Measurements from ENCODE around the gene FAF2.

Gene FAF2

DNA sequence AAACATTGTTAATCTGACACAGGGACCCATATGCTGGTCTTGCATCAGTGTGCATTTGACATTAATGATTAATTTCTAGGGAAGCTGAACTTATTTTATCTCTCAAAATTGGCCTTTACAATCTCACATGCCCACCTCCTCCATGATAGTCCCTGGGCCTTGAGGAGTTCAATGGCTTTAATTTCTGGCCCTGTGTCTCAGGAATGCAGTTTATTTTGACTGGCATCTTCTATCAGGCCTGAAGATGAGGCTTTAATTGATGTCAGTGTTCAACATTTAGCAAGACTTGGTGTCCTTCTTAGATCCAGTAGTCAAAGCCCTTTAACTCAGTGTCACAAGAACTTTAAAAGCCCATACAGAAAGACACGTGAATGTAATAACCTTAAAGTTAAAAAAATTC, 21.3 kb upstream of the FAF2 start:
- no peak overlapping the region for H4K91ac ChIP-seq (ENCODE audit: low read depth, low read length)

DNA sequence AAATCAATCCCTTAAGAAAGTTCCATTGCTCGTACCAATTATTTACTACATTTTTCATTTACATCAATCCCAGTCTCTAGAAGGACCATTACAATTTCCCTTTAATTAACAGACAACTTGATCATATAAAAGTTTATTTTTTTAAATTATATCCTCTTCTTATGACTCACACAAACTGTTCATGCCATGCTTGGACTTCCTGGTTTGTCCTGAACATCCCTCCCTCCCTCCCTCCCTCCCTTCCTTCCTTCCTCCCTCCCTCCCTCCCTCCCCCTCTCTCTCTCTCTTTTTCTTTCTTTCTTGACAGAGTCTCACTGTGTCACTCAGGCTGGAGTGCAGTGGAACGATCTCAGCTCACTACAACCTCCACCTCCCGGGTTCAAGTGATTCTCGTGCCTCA, 20.2 kb upstream of the FAF2 start:
- H3K27me3 ChIP-seq (ENCODE audit: insufficient read depth, low read length): no peaks in the 10 kb centered on the region
- no peak overlapping the region for H2AK5ac ChIP-seq (ENCODE audit: low read length)
- H3K4me2 ChIP-seq (ENCODE audit: low read length): no peak overlapping the region
- no peaks in the 10 kb centered on the region for H3K79me1 ChIP-seq (ENCODE audit: low read length)
- H3K14ac ChIP-seq (ENCODE audit: low read length): no peak overlapping the region
- no peak overlapping the region for H2BK120ac ChIP-seq (ENCODE audit: insufficient read depth, low read length, poor library complexity)
- DNase-seq: no peak
- no peak overlapping the region for H3K9ac ChIP-seq (ENCODE audit: low read length)
- no peak overlapping the region for H2AFZ ChIP-seq (ENCODE audit: insufficient read depth, low read length, poor library complexity)
- H4K8ac ChIP-seq (ENCODE audit: low read depth, low read length): no peak overlapping the region
- no peak overlapping the region for H3K18ac ChIP-seq (ENCODE audit: low read length)
- H3K4ac ChIP-seq (ENCODE audit: low read depth, low read length): no peak overlapping the region
- H4K12ac ChIP-seq (ENCODE audit: low read depth, low read length): no peak overlapping the region
- H3K79me2 ChIP-seq (ENCODE audit: control insufficient read depth, insufficient read depth, low read length, poor library complexity): no peaks in the 10 kb centered on the region
- H3K23ac ChIP-seq (ENCODE audit: low read length): no peak overlapping the region
- H2BK12ac ChIP-seq (ENCODE audit: low read length): no peak overlapping the region
- no peak overlapping the region for H4K91ac ChIP-seq (ENCODE audit: low read depth, low read length)
- no peak overlapping the region for H2BK5ac ChIP-seq (ENCODE audit: low read depth, low read length, poor library complexity)
- no peaks in the 10 kb centered on the region for H3K36me3 ChIP-seq (ENCODE audit: control insufficient read depth in 1 of 2, insufficient read depth in 2 of 2, low read length in 2 of 2)
- no CpG with 5 or more reads among the region's 4 CpGs for WGBS (ENCODE audit: extremely low coverage, insufficient coverage, insufficient read length)
- no peak overlapping the region for H3K27ac ChIP-seq (ENCODE audit: low read depth, low read length)
- peaks cover 2% of the 10 kb centered on the region for H3K9me3 ChIP-seq (ENCODE audit: insufficient read depth, low read depth, low read length)
- H3K4me1 ChIP-seq (ENCODE audit: control insufficient read depth in 1 of 2, insufficient read depth in 2 of 2, low read length in 2 of 2): no peaks in the 10 kb centered on the region
- no peak overlapping the region for H3K4me3 ChIP-seq (ENCODE audit: low read depth, low read length)

More for the DNA sequence above, 21.3 kb upstream of the FAF2 start:
- H3K18ac ChIP-seq (ENCODE audit: low read length): no peak overlapping the region
- no peaks in the 10 kb centered on the region for H3K27me3 ChIP-seq (ENCODE audit: insufficient read depth, low read length)
- no peak overlapping the region for H4K12ac ChIP-seq (ENCODE audit: low read depth, low read length)
- no peak overlapping the region for H2BK5ac ChIP-seq (ENCODE audit: low read depth, low read length, poor library complexity)
- no peak overlapping the region for H3K9ac ChIP-seq (ENCODE audit: low read length)
- DNase-seq: no peak
- no peak overlapping the region for H2BK12ac ChIP-seq (ENCODE audit: low read length)
- no peak overlapping the region for H3K4me3 ChIP-seq (ENCODE audit: low read depth, low read length)
- no peak overlapping the region for H3K4me2 ChIP-seq (ENCODE audit: low read length)
- H3K4me1 ChIP-seq (ENCODE audit: control insufficient read depth in 1 of 2, insufficient read depth in 2 of 2, low read length in 2 of 2): no peaks in the 10 kb centered on the region
- H3K23ac ChIP-seq (ENCODE audit: low read length): no peak overlapping the region
- H2AFZ ChIP-seq (ENCODE audit: insufficient read depth, low read length, poor library complexity): no peak overlapping the region
- H3K79me1 ChIP-seq (ENCODE audit: low read length): no peaks in the 10 kb centered on the region
- no peak overlapping the region for H2AK5ac ChIP-seq (ENCODE audit: low read length)
- H3K9me3 ChIP-seq (ENCODE audit: insufficient read depth, low read depth, low read length): no peaks in the 10 kb centered on the region
- H3K79me2 ChIP-seq (ENCODE audit: control insufficient read depth, insufficient read depth, low read length, poor library complexity): no peaks in the 10 kb centered on the region
- no peaks in the 10 kb centered on the region for H3K36me3 ChIP-seq (ENCODE audit: control insufficient read depth in 1 of 2, insufficient read depth in 2 of 2, low read length in 2 of 2)
- no peak overlapping the region for H3K4ac ChIP-seq (ENCODE audit: low read depth, low read length)
- H2BK120ac ChIP-seq (ENCODE audit: insufficient read depth, low read length, poor library complexity): no peak overlapping the region
- no peak overlapping the region for H3K14ac ChIP-seq (ENCODE audit: low read length)
- WGBS (ENCODE audit: extremely low coverage, insufficient coverage, insufficient read length): no CpG with 5 or more reads among the region's 1 CpG
- H4K8ac ChIP-seq (ENCODE audit: low read depth, low read length): no peak overlapping the region
- H3K27ac ChIP-seq (ENCODE audit: low read depth, low read length): no peak overlapping the region

GRCh38 chr5:176429972-176430371, 18.2 kb upstream of the FAF2 start:
- Histone ChIP-seq H2BK120ac (ENCODE audit: insufficient read depth, low read length, poor library complexity) (no peak overlapping the region), H3K79me2 (ENCODE audit: control insufficient read depth, insufficient read depth, low read length, poor library complexity) (no peaks in the 10 kb centered on the region), H3K4ac (ENCODE audit: low read depth, low read length) (no peak overlapping the region), H2BK5ac (ENCODE audit: low read depth, low read length, poor library complexity) (no peak overlapping the region), H3K27me3 (ENCODE audit: insufficient read depth, low read length) (no peaks in the 10 kb centered on the region), H2AK5ac (ENCODE audit: low read length) (no peak overlapping the region), H3K23ac (ENCODE audit: low read length) (no peak overlapping the region), H3K4me2 (ENCODE audit: low read length) (no peak overlapping the region), H3K18ac (ENCODE audit: low read length) (no peak overlapping the region), H4K91ac (ENCODE audit: low read depth, low read length) (no peak overlapping the region), H3K9me3 (ENCODE audit: insufficient read depth, low read depth, low read length) (peaks cover 2% of the 10 kb centered on the region), H3K14ac (ENCODE audit: low read length) (no peak overlapping the region), H2BK12ac (ENCODE audit: low read length) (no peak overlapping the region), H2AFZ (ENCODE audit: insufficient read depth, low read length, poor library complexity) (no peak overlapping the region), H4K12ac (ENCODE audit: low read depth, low read length) (no peak overlapping the region), H3K4me3 (ENCODE audit: low read depth, low read length) (no peak overlapping the region), H3K79me1 (ENCODE audit: low read length) (no peaks in the 10 kb centered on the region), H3K36me3 (ENCODE audit: control insufficient read depth in 1 of 2, insufficient read depth in 2 of 2, low read length in 2 of 2) (no peaks in the 10 kb centered on the region), H4K8ac (ENCODE audit: low read depth, low read length) (no peak overlapping the region), H3K4me1 (ENCODE audit: control insufficient read depth in 1 of 2, insufficient read depth in 2 of 2, low read length in 2 of 2) (no peaks in the 10 kb centered on the region), H3K27ac (ENCODE audit: low read depth, low read length) (no peak overlapping the region), H3K9ac (ENCODE audit: low read length) (no peak overlapping the region)
- WGBS (ENCODE audit: extremely low coverage, insufficient coverage, insufficient read length): no CpG with 5 or more reads among the region's 4 CpGs
- DNase-seq: no peak

DNA sequence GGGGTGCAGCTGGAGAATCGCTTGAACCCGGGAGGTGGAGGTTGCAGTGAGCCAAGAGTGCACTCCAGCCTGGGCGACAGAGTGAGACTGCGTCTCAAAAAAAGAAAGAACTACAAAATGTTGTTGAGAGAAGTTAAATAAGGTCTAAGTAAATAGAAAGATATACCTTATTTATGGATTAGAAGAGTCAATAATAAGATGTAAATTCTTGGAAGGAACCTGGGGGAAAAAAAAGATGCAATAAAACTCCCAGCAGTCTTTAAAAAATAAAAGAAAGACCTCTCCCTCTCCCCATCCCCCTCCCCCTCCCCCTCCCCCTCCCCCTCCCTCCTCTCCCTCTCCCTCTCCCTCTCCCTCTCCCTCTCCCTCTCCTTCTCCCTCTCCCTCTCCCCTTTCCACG, 15.5 kb upstream of the FAF2 start:
- no peak overlapping the region for H2AFZ ChIP-seq (ENCODE audit: insufficient read depth, low read length, poor library complexity)
- H3K9me3 ChIP-seq (ENCODE audit: insufficient read depth, low read depth, low read length): peaks cover 2% of the 10 kb centered on the region
- no peak overlapping the region for H3K27ac ChIP-seq (ENCODE audit: low read depth, low read length)
- no peaks in the 10 kb centered on the region for H3K4me1 ChIP-seq (ENCODE audit: control insufficient read depth in 1 of 2, insufficient read depth in 2 of 2, low read length in 2 of 2)
- H3K9ac ChIP-seq (ENCODE audit: low read length): no peak overlapping the region
- no peak overlapping the region for H3K4ac ChIP-seq (ENCODE audit: low read depth, low read length)
- H4K8ac ChIP-seq (ENCODE audit: low read depth, low read length): no peak overlapping the region
- no peaks in the 10 kb centered on the region for H3K79me2 ChIP-seq (ENCODE audit: control insufficient read depth, insufficient read depth, low read length, poor library complexity)
- no peaks in the 10 kb centered on the region for H3K27me3 ChIP-seq (ENCODE audit: insufficient read depth, low read length)
- no peak overlapping the region for H3K14ac ChIP-seq (ENCODE audit: low read length)
- H2AK5ac ChIP-seq (ENCODE audit: low read length): no peak overlapping the region
- no peak overlapping the region for H4K91ac ChIP-seq (ENCODE audit: low read depth, low read length)
- no peaks in the 10 kb centered on the region for H3K36me3 ChIP-seq (ENCODE audit: control insufficient read depth in 1 of 2, insufficient read depth in 2 of 2, low read length in 2 of 2)
- no peak overlapping the region for H3K4me3 ChIP-seq (ENCODE audit: low read depth, low read length)
- H2BK120ac ChIP-seq (ENCODE audit: insufficient read depth, low read length, poor library complexity): no peak overlapping the region
- H4K12ac ChIP-seq (ENCODE audit: low read depth, low read length): no peak overlapping the region
- H3K4me2 ChIP-seq (ENCODE audit: low read length): no peak overlapping the region
- DNase-seq: no peak
- no peak overlapping the region for H3K18ac ChIP-seq (ENCODE audit: low read length)
- H3K23ac ChIP-seq (ENCODE audit: low read length): no peak overlapping the region
- no CpG with 5 or more reads among the region's 5 CpGs for WGBS (ENCODE audit: extremely low coverage, insufficient coverage, insufficient read length)
- no peaks in the 10 kb centered on the region for H3K79me1 ChIP-seq (ENCODE audit: low read length)
- no peak overlapping the region for H2BK12ac ChIP-seq (ENCODE audit: low read length)
- no peak overlapping the region for H2BK5ac ChIP-seq (ENCODE audit: low read depth, low read length, poor library complexity)
